ENCODE measurements around the gene LRFN3. TPM values are rescaled to one million over a fixed set of nuclear protein-coding genes. Genes with fewer than 3 reads are reported as not detected.

The LRFN3 gene
- total RNA-seq, 1 experiment from 2014 or later = 10.2 TPM

DNA sequence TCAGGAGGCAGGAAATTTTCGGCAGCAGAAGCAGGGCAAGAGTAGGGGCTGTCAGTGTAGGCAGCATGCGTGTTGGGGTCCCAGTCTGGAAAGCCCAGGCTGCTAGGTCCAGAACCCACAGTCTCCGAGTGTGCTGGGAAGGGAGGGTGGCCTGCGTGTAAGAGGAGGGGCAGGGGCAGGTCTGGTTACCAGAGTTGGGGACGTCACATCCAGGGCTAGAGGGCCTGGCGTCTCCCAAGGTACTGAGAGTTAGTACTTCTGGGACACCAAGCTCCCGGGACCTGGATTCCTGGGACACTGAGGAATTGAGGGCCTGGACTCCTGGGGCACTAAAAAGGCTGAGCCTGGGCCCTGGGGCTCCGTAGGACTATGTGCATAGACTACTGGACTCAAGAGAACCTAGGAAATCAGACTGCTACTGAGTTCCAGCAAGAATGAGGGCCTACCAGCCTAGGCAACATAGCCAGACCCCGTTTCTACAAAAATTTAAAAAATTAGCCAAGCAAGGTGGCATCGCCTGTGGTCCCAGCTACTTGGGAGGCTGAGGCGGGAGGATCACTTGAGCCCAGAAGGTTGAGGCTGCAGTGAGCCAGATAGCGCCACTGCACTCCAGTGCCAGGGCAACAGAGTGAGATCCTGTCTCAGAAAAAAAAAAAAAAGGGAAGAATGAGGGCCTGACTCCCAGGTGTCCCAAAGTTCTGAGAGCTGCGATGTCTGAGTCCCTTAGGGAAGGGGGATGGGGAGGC is 38.3 kb upstream of the LRFN3 start:
- TF ChIP-seq, protein P1, sequence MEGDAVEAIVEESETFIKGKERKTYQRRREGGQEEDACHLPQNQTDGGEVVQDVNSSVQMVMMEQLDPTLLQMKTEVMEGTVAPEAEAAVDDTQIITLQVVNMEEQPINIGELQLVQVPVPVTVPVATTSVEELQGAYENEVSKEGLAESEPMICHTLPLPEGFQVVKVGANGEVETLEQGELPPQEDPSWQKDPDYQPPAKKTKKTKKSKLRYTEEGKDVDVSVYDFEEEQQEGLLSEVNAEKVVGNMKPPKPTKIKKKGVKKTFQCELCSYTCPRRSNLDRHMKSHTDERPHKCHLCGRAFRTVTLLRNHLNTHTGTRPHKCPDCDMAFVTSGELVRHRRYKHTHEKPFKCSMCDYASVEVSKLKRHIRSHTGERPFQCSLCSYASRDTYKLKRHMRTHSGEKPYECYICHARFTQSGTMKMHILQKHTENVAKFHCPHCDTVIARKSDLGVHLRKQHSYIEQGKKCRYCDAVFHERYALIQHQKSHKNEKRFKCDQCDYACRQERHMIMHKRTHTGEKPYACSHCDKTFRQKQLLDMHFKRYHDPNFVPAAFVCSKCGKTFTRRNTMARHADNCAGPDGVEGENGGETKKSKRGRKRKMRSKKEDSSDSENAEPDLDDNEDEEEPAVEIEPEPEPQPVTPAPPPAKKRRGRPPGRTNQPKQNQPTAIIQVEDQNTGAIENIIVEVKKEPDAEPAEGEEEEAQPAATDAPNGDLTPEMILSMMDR (IDR thresholded peaks at IDR 0.05; ENCODE audit: insufficient read depth in 1 of 2, low read depth in 1 of 2, low read length in 1 of 2, severe bottlenecking in 1 of 2, unreplicated experiment in 1 of 2) = no peak
- Mint-ChIP-seq H3K4me1 (ENCODE audit: low read depth, unreplicated experiment) (no peaks in the 10 kb centered on the region), H3K36me3 (ENCODE audit: insufficient read depth, unreplicated experiment) (peaks cover 11% of the 10 kb centered on the region), H3K27ac (ENCODE audit: unreplicated experiment) (no peak overlapping the region), H3K27me3 (ENCODE audit: insufficient read depth, unreplicated experiment) (no peaks in the 10 kb centered on the region), H3K9me3 (ENCODE audit: unreplicated experiment) (no peaks in the 10 kb centered on the region), H3K4me3 (ENCODE audit: unreplicated experiment) (peak overlapping the region; percentile 83)
- no peaks in the 10 kb centered on the region for H3K27me3 ChIP-seq (replicated peaks; ENCODE audit: control insufficient read depth, insufficient read depth, low read length)
- H3K4me1 ChIP-seq = no peaks in the 10 kb centered on the region
- no peaks in the 10 kb centered on the region for H3K9me3 ChIP-seq
- ChIA-PET POLR2A (no interaction called here), CTCF (no interaction called here)
- H3K4me3 ChIP-seq (ENCODE audit: low read depth, low read length) = no peak overlapping the region
- intact Hi-C loops (cut with micrococcal nuclease; ENCODE audit: unreplicated experiment) = no loop called here
- no peaks in the 10 kb centered on the region for H3K36me3 ChIP-seq (ENCODE audit: control insufficient read depth, insufficient read depth, low read length)
- no TSS peak for BruUV-seq (replicated peaks)
- DNase-seq = no peak

DNA sequence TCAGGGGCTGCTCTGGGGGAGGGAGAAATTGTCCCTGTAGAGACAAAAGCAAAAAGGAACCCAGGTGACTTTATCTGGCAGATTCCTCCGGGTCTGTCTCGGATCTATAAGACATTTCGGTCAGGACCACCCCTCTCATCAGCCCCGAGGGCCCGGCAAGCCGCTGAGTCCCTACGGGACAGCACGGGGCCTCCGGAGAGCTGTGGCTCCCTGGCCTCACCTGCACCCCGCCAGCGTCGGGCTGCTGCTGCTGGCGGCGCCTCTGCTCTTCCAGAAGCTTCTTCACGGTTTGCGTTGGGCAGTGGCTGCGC is 37.7 kb upstream of the LRFN3 start:
- H3K4me1 Mint-ChIP-seq (ENCODE audit: low read depth, unreplicated experiment) = peaks cover 4% of the 10 kb centered on the region
- no TSS peak for BruUV-seq (replicated peaks)
- H3K4me3 Mint-ChIP-seq (ENCODE audit: unreplicated experiment) = peak overlapping the region; percentile 83
- 0 out of 2 replicates have a peak, but pooled peaks cover 4% of the 10 kb centered on the region for H3K4me1 ChIP-seq
- no peaks in the 10 kb centered on the region for H3K27me3 ChIP-seq (replicated peaks; ENCODE audit: control insufficient read depth, insufficient read depth, low read length)
- H3K36me3 Mint-ChIP-seq (ENCODE audit: insufficient read depth, unreplicated experiment) = peaks cover 11% of the 10 kb centered on the region
- H3K36me3 ChIP-seq (ENCODE audit: control insufficient read depth, insufficient read depth, low read length) = no peaks in the 10 kb centered on the region
- H3K27me3 Mint-ChIP-seq (ENCODE audit: insufficient read depth, unreplicated experiment) = peaks cover 3% of the 10 kb centered on the region
- H3K27ac Mint-ChIP-seq (ENCODE audit: unreplicated experiment) = peak overlapping the region; percentile 85
- H3K9me3 ChIP-seq = no peaks in the 10 kb centered on the region
- intact Hi-C loops (cut with micrococcal nuclease; ENCODE audit: unreplicated experiment) = no loop called here
- ChIA-PET CTCF (no interaction called here), POLR2A (no interaction called here)
- H3K4me3 ChIP-seq (ENCODE audit: low read depth, low read length) = peak overlapping the region; percentile 87
- no peaks in the 10 kb centered on the region for H3K9me3 Mint-ChIP-seq (ENCODE audit: unreplicated experiment)
- DNase-seq = no peak
- TF ChIP-seq, protein P1 (IDR thresholded peaks at IDR 0.05; ENCODE audit: insufficient read depth in 1 of 2, low read depth in 1 of 2, low read length in 1 of 2, severe bottlenecking in 1 of 2, unreplicated experiment in 1 of 2) = no peak

DNA sequence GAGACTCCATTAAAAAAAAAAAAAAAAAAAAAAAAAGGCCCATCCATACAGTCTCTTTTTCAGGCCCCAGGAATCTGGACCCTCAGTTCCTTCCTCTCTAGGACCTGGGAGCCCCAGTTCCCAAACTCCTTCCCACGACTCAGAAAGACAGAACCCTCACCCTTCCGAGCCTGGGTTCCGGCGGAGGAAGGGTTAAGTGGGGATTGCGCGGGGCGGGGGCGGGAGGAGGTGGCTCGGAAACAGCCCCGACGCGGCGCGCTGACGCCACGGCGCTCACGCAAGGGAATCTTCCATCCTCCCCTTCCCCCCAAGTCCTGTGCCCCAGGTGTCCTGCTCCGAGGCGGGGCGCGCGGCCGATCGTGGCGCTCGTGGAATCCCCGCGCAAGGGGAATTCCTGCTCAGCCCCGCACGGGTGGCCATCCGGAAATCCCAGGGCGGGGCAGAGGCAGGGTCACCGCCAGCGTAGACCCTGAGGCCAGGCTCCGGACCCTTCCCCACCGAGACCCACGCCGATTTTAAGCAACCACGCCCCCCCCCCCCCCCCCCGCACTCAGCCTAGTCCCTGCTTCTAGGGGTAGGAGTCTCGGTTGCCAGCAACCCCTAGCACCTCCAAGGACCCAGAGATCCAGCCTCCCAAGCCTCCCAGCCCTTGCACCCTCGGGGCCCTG is 36.5 kb upstream of the LRFN3 start:
- BruUV-seq (replicated peaks) = no TSS peak
- ChIA-PET CTCF (interaction anchor here (1.8 kb wide), 1 partner anchor 32 kb away, joined by 5 read pairs; no protein-coding TSS in a partner anchor), POLR2A (no interaction called here)
- H3K9me3 ChIP-seq = no peaks in the 10 kb centered on the region
- no peaks in the 10 kb centered on the region for H3K36me3 ChIP-seq (ENCODE audit: control insufficient read depth, insufficient read depth, low read length)
- Mint-ChIP-seq H3K27ac (ENCODE audit: unreplicated experiment) (peak overlapping the region; percentile 85), H3K27me3 (ENCODE audit: insufficient read depth, unreplicated experiment) (peaks cover 5% of the 10 kb centered on the region), H3K9me3 (ENCODE audit: unreplicated experiment) (no peaks in the 10 kb centered on the region), H3K4me3 (ENCODE audit: unreplicated experiment) (peak overlapping the region; percentile 83), H3K4me1 (ENCODE audit: low read depth, unreplicated experiment) (peaks cover 7% of the 10 kb centered on the region), H3K36me3 (ENCODE audit: insufficient read depth, unreplicated experiment) (peaks cover 11% of the 10 kb centered on the region)
- 0 out of 2 replicates have a peak, but pooled peaks cover 7% of the 10 kb centered on the region for H3K4me1 ChIP-seq
- TF ChIP-seq, protein P1 (IDR thresholded peaks at IDR 0.05; ENCODE audit: insufficient read depth in 1 of 2, low read depth in 1 of 2, low read length in 1 of 2, severe bottlenecking in 1 of 2, unreplicated experiment in 1 of 2) = no peak
- no peaks in the 10 kb centered on the region for H3K27me3 ChIP-seq (replicated peaks; ENCODE audit: control insufficient read depth, insufficient read depth, low read length)
- intact Hi-C loops (cut with micrococcal nuclease; ENCODE audit: unreplicated experiment) = loop anchor here (1.0 kb wide), 1 partner anchor 32 kb away; no protein-coding TSS in a partner anchor
- peak; percentile 78 to 81 for DNase-seq
- H3K4me3 ChIP-seq (ENCODE audit: low read depth, low read length) = peak overlapping the region; percentile 87
